ENCODE results near the gene TNS3.

- TF ChIP-seq EP300 (IDR thresholded peaks at IDR 0.05) (no peak), CTCF (IDR thresholded peaks at IDR 0.05) (no peak), POLR2A (IDR thresholded peaks at IDR 0.05; ENCODE audit: low read depth) (no peak), POLR2AphosphoS5 (IDR thresholded peaks at IDR 0.05) (no peak)
Measured at GRCh38 chr7:47441796-47442604, 139.9 kb downstream of the TNS3 start.
